Prostate gland (tissue), 2 donors: ENCODE results near the gene TROAP.

Source experiments
- CTCF ChIP-seq, 4 experiments: fragments of 200-600 bp in 2 of 4; fragments of 450-650 bp in 2 of 4; sonication (generic) in 2 of 4; IDR thresholded peaks; 1 replicate in 3 of 4; 2 replicates in 1 of 4; pipeline ENCODE4 v1.5.1; 2016 to 2019; ENCODE audit warnings: antibody characterized with exemption in 4 of 4, mild to moderate bottlenecking in 2 of 4, moderate library complexity in 2 of 4
- POLR2A ChIP-seq: fragments of 450-650 bp; IDR thresholded peaks from one replicate; pipeline ENCODE4 v1.6.1; 2016; ENCODE audit warnings: antibody characterized with exemption, mild to moderate bottlenecking
- POLR2AphosphoS5 ChIP-seq: sonication (generic); formaldehyde crosslinking; IDR thresholded peaks from one replicate; pipeline ENCODE4 v1.6.1; 2017; ENCODE audit warnings: antibody characterized with exemption

GRCh38 chr12:49355913-49356312 is 32.9 kb downstream of the TROAP start:
- TF ChIP-seq POLR2A = no peak
- no peak for TF ChIP-seq CTCF (IDR thresholded peaks at IDR 0.05)
- TF ChIP-seq POLR2AphosphoS5 = no peak
